ENCODE data around the gene NGDN.

DNA sequence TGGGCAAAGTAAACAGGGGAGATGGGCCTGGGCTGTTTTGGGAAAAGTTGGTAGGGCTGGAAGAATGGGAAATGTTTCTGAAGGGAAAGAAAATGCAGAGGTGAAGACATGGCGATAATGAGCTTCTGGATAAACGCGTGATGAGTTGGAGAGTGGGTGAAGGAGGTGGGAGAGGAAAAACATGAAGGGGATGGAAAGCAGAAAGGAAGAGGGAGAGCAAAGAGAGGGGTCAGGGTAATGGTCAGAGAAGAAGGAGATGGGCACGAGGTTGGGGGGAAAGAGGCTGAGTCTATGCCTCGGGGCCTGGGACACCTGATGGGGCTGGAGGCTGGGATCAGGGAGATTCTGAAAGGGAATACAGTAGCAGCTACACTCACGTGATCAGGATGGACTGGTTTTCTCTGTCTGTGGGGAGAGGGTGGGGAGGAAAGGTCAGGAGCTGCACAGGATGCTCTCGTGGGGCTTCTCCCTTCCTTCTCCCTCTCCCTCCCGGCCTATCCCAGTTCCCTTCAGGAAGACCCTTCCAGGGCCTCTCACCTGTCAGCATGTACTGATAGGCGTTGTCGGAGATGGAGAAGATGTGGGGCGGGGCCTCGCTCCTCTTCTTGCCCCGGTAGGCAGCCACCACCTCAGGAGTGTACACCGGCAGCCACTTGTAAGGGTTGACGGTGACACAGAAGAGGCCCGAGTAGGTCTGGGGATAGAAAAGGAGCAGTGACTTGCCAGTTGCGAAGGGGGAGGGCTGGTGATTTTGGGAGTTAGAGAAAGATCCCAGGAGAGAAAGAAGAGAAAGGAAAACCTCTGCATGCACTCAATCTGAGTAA, 37.2 kb upstream of the NGDN start:
- TF ChIP-seq, protein P1, sequence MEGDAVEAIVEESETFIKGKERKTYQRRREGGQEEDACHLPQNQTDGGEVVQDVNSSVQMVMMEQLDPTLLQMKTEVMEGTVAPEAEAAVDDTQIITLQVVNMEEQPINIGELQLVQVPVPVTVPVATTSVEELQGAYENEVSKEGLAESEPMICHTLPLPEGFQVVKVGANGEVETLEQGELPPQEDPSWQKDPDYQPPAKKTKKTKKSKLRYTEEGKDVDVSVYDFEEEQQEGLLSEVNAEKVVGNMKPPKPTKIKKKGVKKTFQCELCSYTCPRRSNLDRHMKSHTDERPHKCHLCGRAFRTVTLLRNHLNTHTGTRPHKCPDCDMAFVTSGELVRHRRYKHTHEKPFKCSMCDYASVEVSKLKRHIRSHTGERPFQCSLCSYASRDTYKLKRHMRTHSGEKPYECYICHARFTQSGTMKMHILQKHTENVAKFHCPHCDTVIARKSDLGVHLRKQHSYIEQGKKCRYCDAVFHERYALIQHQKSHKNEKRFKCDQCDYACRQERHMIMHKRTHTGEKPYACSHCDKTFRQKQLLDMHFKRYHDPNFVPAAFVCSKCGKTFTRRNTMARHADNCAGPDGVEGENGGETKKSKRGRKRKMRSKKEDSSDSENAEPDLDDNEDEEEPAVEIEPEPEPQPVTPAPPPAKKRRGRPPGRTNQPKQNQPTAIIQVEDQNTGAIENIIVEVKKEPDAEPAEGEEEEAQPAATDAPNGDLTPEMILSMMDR (IDR thresholded peaks at IDR 0.05; ENCODE audit: poor library complexity), result no peak
- TF ChIP-seq EZH2phosphoT487 (IDR thresholded peaks at IDR 0.05; ENCODE audit: low read depth, severe bottlenecking, unreplicated experiment), result no peak
- TF ChIP-seq EZH2 (IDR thresholded peaks at IDR 0.05; ENCODE audit: borderline replicate concordance), result no peak
